PFSK-1 (cell line): ENCODE results near the gene EIF4G1.

Experiments used
- FOXP2 ChIP-seq: optimal IDR thresholded peaks from 2 replicates; pipeline ENCODE3; 2011; ENCODE audit warnings: borderline replicate concordance, control low read depth, inconsistent platforms; ENCODE audit not compliant: insufficient read depth; ENCODE audit errors: extremely low read length, extremely low read depth
- POLR2AphosphoS5 ChIP-seq: IDR thresholded peaks from 2 replicates; pipeline ENCODE4 v1.6.1; 2012; ENCODE audit warnings: low read depth, mild to moderate bottlenecking, control low read depth, low read length, moderate library complexity
- SIN3A ChIP-seq: IDR thresholded peaks from 2 replicates; pipeline ENCODE4 v1.6.1; 2012; ENCODE audit warnings: mild to moderate bottlenecking, low read length, moderate library complexity, borderline replicate concordance; ENCODE audit not compliant: insufficient read depth
- TAF1 ChIP-seq: IDR thresholded peaks from 2 replicates; pipeline ENCODE4 v1.6.1; 2012; ENCODE audit warnings: low read length, control low read depth, borderline replicate concordance; ENCODE audit not compliant: insufficient read depth
- TF ChIP-seq, protein P1 (sequence below), 2 experiments: IDR thresholded peaks; 2 replicates each; pipeline versions ENCODE4 v1.6.1 to v1.8.0; 2011 to 2012; ENCODE audit warnings: low read depth in 2 of 2, low read length in 2 of 2, control low read depth in 1 of 2, inconsistent platforms in 1 of 2, mild to moderate bottlenecking in 1 of 2, moderate library complexity in 1 of 2; ENCODE audit not compliant: insufficient read depth in 1 of 2

The EIF4G1 gene

DNA sequence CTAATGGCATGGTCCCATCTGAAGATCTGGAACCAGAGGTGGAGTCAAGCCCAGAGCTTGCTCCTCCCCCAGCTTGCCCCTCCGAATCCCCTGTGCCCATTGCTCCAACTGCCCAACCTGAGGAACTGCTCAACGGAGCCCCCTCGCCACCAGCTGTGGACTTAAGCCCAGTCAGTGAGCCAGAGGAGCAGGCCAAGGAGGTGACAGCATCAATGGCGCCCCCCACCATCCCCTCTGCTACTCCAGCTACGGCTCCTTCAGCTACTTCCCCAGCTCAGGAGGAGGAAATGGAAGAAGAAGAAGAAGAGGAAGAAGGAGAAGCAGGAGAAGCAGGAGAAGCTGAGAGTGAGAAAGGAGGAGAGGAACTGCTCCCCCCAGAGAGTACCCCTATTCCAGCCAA lies 7.3 kb downstream of the EIF4G1 start:
- TF ChIP-seq SIN3A (no peak), FOXP2 (no peak), TAF1 (no peak), POLR2AphosphoS5 (no peak)
- TF ChIP-seq, protein P1, sequence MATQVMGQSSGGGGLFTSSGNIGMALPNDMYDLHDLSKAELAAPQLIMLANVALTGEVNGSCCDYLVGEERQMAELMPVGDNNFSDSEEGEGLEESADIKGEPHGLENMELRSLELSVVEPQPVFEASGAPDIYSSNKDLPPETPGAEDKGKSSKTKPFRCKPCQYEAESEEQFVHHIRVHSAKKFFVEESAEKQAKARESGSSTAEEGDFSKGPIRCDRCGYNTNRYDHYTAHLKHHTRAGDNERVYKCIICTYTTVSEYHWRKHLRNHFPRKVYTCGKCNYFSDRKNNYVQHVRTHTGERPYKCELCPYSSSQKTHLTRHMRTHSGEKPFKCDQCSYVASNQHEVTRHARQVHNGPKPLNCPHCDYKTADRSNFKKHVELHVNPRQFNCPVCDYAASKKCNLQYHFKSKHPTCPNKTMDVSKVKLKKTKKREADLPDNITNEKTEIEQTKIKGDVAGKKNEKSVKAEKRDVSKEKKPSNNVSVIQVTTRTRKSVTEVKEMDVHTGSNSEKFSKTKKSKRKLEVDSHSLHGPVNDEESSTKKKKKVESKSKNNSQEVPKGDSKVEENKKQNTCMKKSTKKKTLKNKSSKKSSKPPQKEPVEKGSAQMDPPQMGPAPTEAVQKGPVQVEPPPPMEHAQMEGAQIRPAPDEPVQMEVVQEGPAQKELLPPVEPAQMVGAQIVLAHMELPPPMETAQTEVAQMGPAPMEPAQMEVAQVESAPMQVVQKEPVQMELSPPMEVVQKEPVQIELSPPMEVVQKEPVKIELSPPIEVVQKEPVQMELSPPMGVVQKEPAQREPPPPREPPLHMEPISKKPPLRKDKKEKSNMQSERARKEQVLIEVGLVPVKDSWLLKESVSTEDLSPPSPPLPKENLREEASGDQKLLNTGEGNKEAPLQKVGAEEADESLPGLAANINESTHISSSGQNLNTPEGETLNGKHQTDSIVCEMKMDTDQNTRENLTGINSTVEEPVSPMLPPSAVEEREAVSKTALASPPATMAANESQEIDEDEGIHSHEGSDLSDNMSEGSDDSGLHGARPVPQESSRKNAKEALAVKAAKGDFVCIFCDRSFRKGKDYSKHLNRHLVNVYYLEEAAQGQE (IDR thresholded peaks at IDR 0.05; ENCODE audit: insufficient read depth in 1 of 2, low read depth in 2 of 2, low read length in 2 of 2), result no peak

DNA sequence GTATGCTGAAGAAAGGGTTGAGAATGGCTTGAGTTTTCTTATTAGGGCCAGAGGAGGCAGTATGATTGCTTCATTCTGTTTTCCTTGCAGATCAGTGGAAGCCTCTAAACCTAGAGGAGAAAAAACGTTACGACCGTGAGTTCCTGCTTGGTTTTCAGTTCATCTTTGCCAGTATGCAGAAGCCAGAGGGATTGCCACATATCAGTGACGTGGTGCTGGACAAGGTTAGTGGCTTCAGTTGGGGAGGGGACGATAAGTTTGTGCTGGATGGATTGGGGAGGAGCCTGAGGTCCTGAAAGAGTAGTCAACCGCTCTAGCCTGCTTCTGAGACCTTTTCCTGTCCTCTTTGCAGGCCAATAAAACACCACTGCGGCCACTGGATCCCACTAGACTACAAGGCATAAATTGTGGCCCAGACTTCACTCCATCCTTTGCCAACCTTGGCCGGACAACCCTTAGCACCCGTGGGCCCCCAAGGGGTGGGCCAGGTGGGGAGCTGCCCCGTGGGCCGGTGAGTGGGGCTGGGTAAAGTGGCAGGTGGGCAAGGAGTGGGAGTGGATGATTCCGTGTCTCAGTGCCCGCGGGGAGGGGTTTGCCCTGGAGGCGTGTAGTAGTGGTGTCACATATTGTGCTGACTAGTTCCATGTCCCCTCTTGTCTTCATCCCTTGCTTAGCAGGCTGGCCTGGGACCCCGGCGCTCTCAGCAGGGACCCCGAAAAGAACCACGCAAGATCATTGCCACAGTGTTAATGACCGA lies 8.5 kb downstream of the EIF4G1 start:
- no peak for TF ChIP-seq POLR2AphosphoS5
- TF ChIP-seq, protein P1 (IDR thresholded peaks at IDR 0.05; ENCODE audit: insufficient read depth in 1 of 2, low read depth in 2 of 2, low read length in 2 of 2), result no peak
- TF ChIP-seq FOXP2, result no peak
- TF ChIP-seq TAF1, result no peak
- TF ChIP-seq SIN3A, result no peak

DNA sequence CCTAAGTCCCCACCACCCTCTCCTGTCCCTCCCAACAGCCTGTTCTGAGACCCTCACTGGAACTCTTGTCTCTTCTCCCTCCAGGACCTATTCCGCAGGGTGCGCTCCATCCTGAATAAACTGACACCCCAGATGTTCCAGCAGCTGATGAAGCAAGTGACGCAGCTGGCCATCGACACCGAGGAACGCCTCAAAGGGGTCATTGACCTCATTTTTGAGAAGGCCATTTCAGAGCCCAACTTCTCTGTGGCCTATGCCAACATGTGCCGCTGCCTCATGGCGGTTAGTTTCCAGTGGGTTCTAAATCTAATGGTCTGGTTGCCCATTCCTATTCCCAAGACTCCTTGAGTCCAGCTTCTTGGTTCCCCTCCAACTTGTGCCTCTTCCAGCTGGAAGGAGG lies 9.3 kb downstream of the EIF4G1 start:
- no peak for TF ChIP-seq SIN3A
- TF ChIP-seq TAF1, result no peak
- TF ChIP-seq FOXP2, result no peak
- TF ChIP-seq POLR2AphosphoS5, result no peak
- TF ChIP-seq, protein P1 (IDR thresholded peaks at IDR 0.05; ENCODE audit: insufficient read depth in 1 of 2, low read depth in 2 of 2, low read length in 2 of 2), result no peak

DNA sequence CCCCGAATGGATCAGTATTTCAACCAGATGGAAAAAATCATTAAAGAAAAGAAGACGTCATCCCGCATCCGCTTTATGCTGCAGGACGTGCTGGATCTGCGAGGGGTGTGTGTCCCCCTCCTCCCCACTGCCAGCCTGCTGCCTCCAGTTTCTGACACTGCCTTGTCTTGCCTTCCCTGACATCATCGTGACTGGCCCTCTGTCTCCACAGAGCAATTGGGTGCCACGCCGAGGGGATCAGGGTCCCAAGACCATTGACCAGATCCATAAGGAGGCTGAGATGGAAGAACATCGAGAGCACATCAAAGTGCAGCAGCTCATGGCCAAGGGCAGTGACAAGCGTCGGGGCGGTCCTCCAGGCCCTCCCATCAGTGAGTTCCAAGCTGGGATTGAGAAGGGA lies 10.9 kb downstream of the EIF4G1 start:
- no peak for TF ChIP-seq POLR2AphosphoS5
- TF ChIP-seq FOXP2, result no peak
- TF ChIP-seq, protein P1 (IDR thresholded peaks at IDR 0.05; ENCODE audit: insufficient read depth in 1 of 2, low read depth in 2 of 2, low read length in 2 of 2), result no peak
- no peak for TF ChIP-seq TAF1
- no peak for TF ChIP-seq SIN3A
